H1 (cell line): ENCODE measurements around the gene ZBTB18. TPM values are rescaled to one million over a fixed set of nuclear protein-coding genes. Genes with fewer than 3 reads are reported as not detected.

Experiments used
- CTCF ChIA-PET: fragments of 300-600 bp; sonication (Branson Sonifier 250); formaldehyde crosslinking; loops from one replicate; lab custom pipeline; 2021; ENCODE audit not compliant: partially characterized antibody; lab: Charles Lee
- POLR2A ChIA-PET: fragments of 300-600 bp; sonication (Branson Sonifier 250); formaldehyde crosslinking; loops from one replicate; lab custom pipeline; 2021; ENCODE audit warnings: inconsistent platforms; ENCODE audit not compliant: partially characterized antibody; lab: Charles Lee
- DNase-seq, 2 experiments: peaks; one replicate each; pipeline versions ENCODE4 v3.0.0 to v3.0.0-alpha.2; 2010 to 2022; ENCODE audit warnings: low spot score in 2 of 2, low read depth in 1 of 2, mixed read lengths in 1 of 2
- FAIRE-seq: peaks from 2 replicates; lab custom pipeline; 2011; peaks lifted over from hg19 to GRCh38; lab: Jason Lieb, UNC
- H2AFZ ChIP-seq: 2 replicates; pipeline ENCODE4 v1.8.1; 2012; ENCODE audit warnings: low read length, inconsistent platforms
- H2AK5ac ChIP-seq: 2 replicates; pipeline ENCODE4 v1.6.1; 2013; ENCODE audit warnings: low read depth, low read length
- H2BK120ac ChIP-seq: replicated peaks from 2 replicates; pipeline ENCODE3; 2013; ENCODE audit warnings: low read depth, low read length, inconsistent platforms
- H2BK12ac ChIP-seq: 2 replicates; pipeline ENCODE4 v1.6.1; 2013; ENCODE audit warnings: low read depth, low read length
- H2BK15ac ChIP-seq: 2 replicates; pipeline ENCODE4 v1.6.1; 2013; ENCODE audit warnings: low read length
- H2BK20ac ChIP-seq: 2 replicates; pipeline ENCODE4 v1.6.1; 2013; ENCODE audit warnings: low read length
- H2BK5ac ChIP-seq: 2 replicates; pipeline ENCODE4 v1.6.1; 2013; ENCODE audit warnings: low read depth, low read length
- H3K14ac ChIP-seq: 2 replicates; pipeline ENCODE4 v1.6.1; 2013; ENCODE audit warnings: inconsistent platforms; ENCODE audit not compliant: insufficient read length
- H3K18ac ChIP-seq: 2 replicates; pipeline ENCODE4 v1.6.1; 2013; ENCODE audit warnings: low read length; ENCODE audit errors: extremely low read depth
- H3K23ac ChIP-seq: 2 replicates; pipeline ENCODE4 v1.6.1; 2013; ENCODE audit warnings: inconsistent platforms; ENCODE audit not compliant: insufficient read length
- H3K23me2 ChIP-seq: 2 replicates; pipeline ENCODE4 v1.6.1; 2013; ENCODE audit warnings: low read depth, low read length
- H3K27ac ChIP-seq: 2 replicates; pipeline ENCODE4 v1.6.1; 2011; ENCODE audit warnings: low read depth, low read length, inconsistent platforms
- H3K27me3 ChIP-seq, 4 experiments: replicated peaks in 1 of 4; 1 replicate in 1 of 4; 2 replicates in 3 of 4; pipeline versions ENCODE4 v1.6.1 to v1.8.1; 2011 to 2013; ENCODE audit warnings: low read length in 3 of 4, mild to moderate bottlenecking in 3 of 4, inconsistent platforms in 2 of 4, mixed read lengths in 2 of 4, moderate library complexity in 1 of 4; ENCODE audit not compliant: control insufficient read depth in 3 of 4, insufficient read depth in 3 of 4; ENCODE audit errors: extremely low read depth in 1 of 4
- H3K36me3 ChIP-seq, 4 experiments: 2 replicates each; pipeline versions ENCODE4 v1.6.1 to v1.8.1; 2011 to 2013; ENCODE audit warnings: mild to moderate bottlenecking in 4 of 4, low read length in 3 of 4, moderate library complexity in 2 of 4, control low read depth in 1 of 4, inconsistent platforms in 1 of 4; ENCODE audit not compliant: insufficient read depth in 4 of 4, control insufficient read depth in 2 of 4
- H3K4ac ChIP-seq: replicated peaks from 2 replicates; pipeline ENCODE3; 2013; ENCODE audit warnings: low read length, low read depth, mixed read lengths, inconsistent platforms; ENCODE audit not compliant: insufficient read length
- H3K4me1 ChIP-seq, 4 experiments: replicated peaks in 1 of 4; 1 replicate in 1 of 4; 2 replicates in 3 of 4; pipeline versions ENCODE4 v1.6.1 to v1.8.1; 2011 to 2013; ENCODE audit warnings: low read length in 3 of 4, inconsistent platforms in 2 of 4, mixed read lengths in 1 of 4; ENCODE audit not compliant: insufficient read depth in 4 of 4, control insufficient read depth in 3 of 4
- H3K4me2 ChIP-seq, 2 experiments: 2 replicates each; pipeline versions ENCODE4 v1.6.1 to v1.8.1; 2011 to 2013; ENCODE audit warnings: low read depth in 2 of 2, low read length in 2 of 2, control low read depth in 1 of 2, inconsistent platforms in 1 of 2, mild to moderate bottlenecking in 1 of 2; ENCODE audit not compliant: insufficient read depth in 1 of 2
- H3K4me3 ChIP-seq, 4 experiments: fragments of 200-600, 300-600 bp in 1 of 4; sonication (generic), shearing (Covaris generic), sonication (Bioruptor Twin) in 1 of 4; 2 replicates each; pipeline versions ENCODE4 v1.5.1 to v1.8.1; 2011 to 2016; ENCODE audit warnings: low read length in 4 of 4, low read depth in 3 of 4, control low read depth in 2 of 4, inconsistent platforms in 2 of 4, mild to moderate bottlenecking in 2 of 4, mixed read lengths in 1 of 4, moderate library complexity in 1 of 4; ENCODE audit not compliant: insufficient read depth in 2 of 4; ENCODE audit errors: extremely low read depth in 1 of 4
- H3K56ac ChIP-seq: replicated peaks from 2 replicates; pipeline ENCODE3; 2013; ENCODE audit warnings: low read depth, mild to moderate bottlenecking, mixed read lengths, low read length, inconsistent platforms; ENCODE audit not compliant: insufficient read length
- H3K79me1 ChIP-seq: 2 replicates; pipeline ENCODE4 v1.6.1; 2013; ENCODE audit warnings: low read depth, low read length, control low read depth
- H3K79me2 ChIP-seq, 2 experiments: 2 replicates each; pipeline versions ENCODE4 v1.6.1 to v1.8.1; 2012 to 2013; ENCODE audit warnings: low read length in 2 of 2, mild to moderate bottlenecking in 2 of 2, inconsistent platforms in 1 of 2; ENCODE audit not compliant: insufficient read depth in 2 of 2, control insufficient read depth in 1 of 2
- H3K9ac ChIP-seq, 4 experiments: replicated peaks in 1 of 4; 1 replicate in 1 of 4; 2 replicates in 3 of 4; pipeline versions ENCODE4 v1.6.1 to v1.8.1; 2011 to 2013; ENCODE audit warnings: low read depth in 3 of 4, low read length in 3 of 4, control low read depth in 2 of 4, mild to moderate bottlenecking in 2 of 4, moderate library complexity in 2 of 4, inconsistent platforms in 1 of 4; ENCODE audit errors: extremely low read depth in 1 of 4
- H3K9me3 ChIP-seq, 2 experiments: 2 replicates each; pipeline versions ENCODE4 v1.6.1 to v1.8.1; 2012 to 2013; ENCODE audit warnings: mild to moderate bottlenecking in 2 of 2, moderate library complexity in 2 of 2, control low read depth in 1 of 2, inconsistent platforms in 1 of 2, low read depth in 1 of 2, low read length in 1 of 2, mixed read lengths in 1 of 2; ENCODE audit not compliant: insufficient read depth in 2 of 2
- H4K20me1 ChIP-seq, 2 experiments: replicated peaks in 1 of 2; 2 replicates each; pipeline versions ENCODE3 to v1.8.1; 2011 to 2013; ENCODE audit warnings: inconsistent platforms in 2 of 2, low read length in 2 of 2, mild to moderate bottlenecking in 1 of 2; ENCODE audit not compliant: insufficient read depth in 2 of 2, control insufficient read depth in 1 of 2
- H4K5ac ChIP-seq: 2 replicates; pipeline ENCODE4 v1.6.1; 2013; ENCODE audit warnings: low read length, low read depth, mixed read lengths, inconsistent platforms; ENCODE audit not compliant: insufficient read length
- H4K8ac ChIP-seq: 2 replicates; pipeline ENCODE4 v1.8.0; 2013; ENCODE audit warnings: mild to moderate bottlenecking, moderate library complexity, low read length, inconsistent platforms; ENCODE audit not compliant: insufficient read depth; ENCODE audit errors: extremely low read depth
- H4K91ac ChIP-seq: replicated peaks from 2 replicates; pipeline ENCODE3; 2013; ENCODE audit warnings: low read length, mixed read lengths, inconsistent platforms; ENCODE audit not compliant: insufficient read length
- BACH1 ChIP-seq: IDR thresholded peaks from 2 replicates; pipeline ENCODE4 v1.6.1; 2012; ENCODE audit warnings: low read length, improper control_type of control experiment
- HDAC6 ChIP-seq: IDR thresholded peaks from one replicate; pipeline ENCODE4 v1.7.1; 2012; ENCODE audit warnings: low read depth, mild to moderate bottlenecking, inconsistent platforms, low read length, moderate library complexity
- NRF1 ChIP-seq: IDR thresholded peaks from 2 replicates; pipeline ENCODE4 v1.6.1; 2011; ENCODE audit warnings: mild to moderate bottlenecking, low read depth, low read length, improper control_type of control experiment
- PHF8 ChIP-seq: fragments of 200-600 bp; sonication (generic); conservative IDR thresholded peaks from 2 replicates; pipeline ENCODE4 v1.7.1; 2012; ENCODE audit warnings: low read depth, mild to moderate bottlenecking, inconsistent platforms, low read length, moderate library complexity
- RFX5 ChIP-seq: IDR thresholded peaks from 2 replicates; pipeline ENCODE4 v1.6.1; 2011; ENCODE audit warnings: low read depth, low read length, improper control_type of control experiment, borderline replicate concordance
- RXRA ChIP-seq: IDR thresholded peaks from 2 replicates; pipeline ENCODE4 v1.6.1; 2011; ENCODE audit warnings: low read depth, mild to moderate bottlenecking, low read length, moderate library complexity; ENCODE audit not compliant: insufficient read depth
- SIN3A ChIP-seq, 2 experiments: IDR thresholded peaks in 1 of 2; conservative IDR thresholded peaks in 1 of 2; 2 replicates each; pipeline ENCODE4 v1.6.1; 2011 to 2012; ENCODE audit warnings: low read length in 2 of 2, improper control_type of control experiment in 1 of 2, low read depth in 1 of 2, mild to moderate bottlenecking in 1 of 2
- WGBS, 2 experiments: shearing (Covaris generic) in 1 of 2; methylation state at CpG; one replicate each; pipeline versions ENCODE4 v1.1.6 to v1.1.7; 2013 to 2015; ENCODE audit warnings: low lambda C conversion rate in 2 of 2, mixed read lengths in 2 of 2, inconsistent platforms in 1 of 2, low coverage in 1 of 2, missing lambda C conversion rate in 1 of 2; ENCODE audit not compliant: insufficient replicate concordance in 2 of 2, insufficient coverage in 1 of 2, insufficient read length in 1 of 2; ENCODE audit errors: extremely low coverage in 1 of 2, missing lambda C conversion rate in 1 of 2; 5-methylcytosine and 5-hydroxymethylcytosine counted together
- polyA plus RNA-seq, 7 experiments: library from polyadenylated mRNA; depleted of rRNA in 3 of 7; stranded (reverse) in 5 of 7; unstranded in 2 of 7; fragments of >200 nt in 5 of 7; fragments of 200-250 nt in 2 of 7; gene quantifications; 1 replicate in 5 of 7; 2 replicates in 1 of 7; 4 replicates in 1 of 7; pipeline versions ENCODE4 v1.2.1 to v1.2.3, GENCODE V29; 2011 to 2013; ENCODE audit warnings: missing spikeins in 2 of 7, mixed read lengths in 2 of 7
- total RNA-seq: library from RNA; stranded (reverse); fragmentation: NEBNext Ultra II Directional; extraction: Animal tissue kit (Norgen Biotek cat#: 25700); gene quantifications from 2 replicates; pipeline ENCODE4 v1.2.1, GENCODE V29; 2021

ZBTB18 gene
- total and polyA plus RNA-seq, 2 of the 8 experiments (the other 6 are each of a cell fraction or from before 2014, with no cell fraction given): 8.5 to 14.4 TPM

DNA sequence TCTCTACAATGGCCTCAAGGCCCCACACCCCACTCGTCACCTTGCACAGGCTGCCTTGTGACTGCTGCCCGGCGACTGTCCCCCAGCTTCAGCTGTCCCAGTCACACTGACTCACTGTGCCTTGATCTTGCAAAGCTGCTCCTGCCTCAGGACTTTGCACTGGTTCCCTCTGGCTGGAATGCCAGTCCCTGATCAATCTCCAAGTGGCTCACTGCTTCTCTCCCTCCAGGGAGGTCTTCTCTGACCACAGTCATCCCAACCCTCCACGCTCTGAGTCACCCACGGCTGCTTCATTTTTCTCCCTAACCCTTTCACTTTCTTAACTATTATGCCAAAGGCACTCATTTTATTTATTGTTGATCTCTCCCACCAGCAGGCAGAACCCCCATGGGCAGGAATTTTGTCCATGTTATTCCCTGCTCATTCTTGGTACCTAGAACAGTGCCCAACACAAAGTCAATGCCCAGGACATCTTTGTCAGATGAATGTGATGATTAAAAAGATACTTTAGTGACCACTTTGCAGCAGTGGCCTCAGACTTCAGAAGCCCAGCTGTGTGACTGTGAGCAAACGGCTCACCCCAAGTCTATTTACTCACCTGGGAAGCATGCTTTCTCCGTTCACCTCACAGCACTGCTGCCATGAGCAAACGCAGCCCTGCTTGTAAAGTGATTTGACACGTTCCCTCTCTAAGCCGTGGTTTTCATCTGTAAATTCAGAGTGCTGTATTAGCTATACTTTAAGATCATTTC lies 53.4 kb downstream of the ZBTB18 start:
- WGBS, 2 experiments: 90% methylated on average over 10 of the region's 10 CpGs; no CpG with 5 or more reads in 1 of the 2 experiments
- Histone ChIP-seq H2BK15ac (no peak overlapping the region), H3K4me3 (no peak overlapping the region), H3K4me2 (no peak overlapping the region), H3K4ac (no peak overlapping the region), H3K9ac (no peak overlapping the region), H3K4me1 (no peaks in the 10 kb centered on the region), H3K27me3 (no peaks in the 10 kb centered on the region), H3K79me2 (no peaks in the 10 kb centered on the region), H3K23me2 (no peaks in the 10 kb centered on the region), H3K23ac (no peak overlapping the region), H4K20me1 (no peaks in the 10 kb centered on the region), H3K9me3 (no peaks in the 10 kb centered on the region), H4K8ac (no peak overlapping the region), H2AK5ac (no peak overlapping the region), H2BK120ac (no peak overlapping the region), H3K56ac (no peak overlapping the region), H3K27ac (no peak overlapping the region), H2AFZ (no peak overlapping the region), H3K18ac (no peak overlapping the region), H2BK20ac (no peak overlapping the region), H3K79me1 (no peaks in the 10 kb centered on the region), H4K91ac (no peak overlapping the region), H3K36me3 (no peaks in the 10 kb centered on the region), H4K5ac (no peak overlapping the region), H3K14ac (no peak overlapping the region), H2BK5ac (no peak overlapping the region), H2BK12ac (no peak overlapping the region)
- TF ChIP-seq HDAC6 (no peak), BACH1 (no peak), NRF1 (no peak), PHF8 (no peak), SIN3A (conservative IDR thresholded peaks at IDR 0.05 in 1 of 2, IDR thresholded peaks at IDR 0.05 in 1 of 2; ENCODE audit: low read depth in 1 of 2, low read length in 2 of 2) (no peak), RFX5 (no peak), RXRA (no peak)
- CTCF ChIA-PET: interaction anchor here (0.5 to 1.9 kb wide), 3 partner anchors 106 to 191 kb away, joined by 3 to 6 read pairs (median 3); no protein-coding TSS in a partner anchor
- POLR2A ChIA-PET: no interaction called here
- FAIRE-seq (no peak), DNase-seq (no peak)
